Pons (tissue), 1 donor: ENCODE measurements around the gene HPSE.
"Not testable (repeated sequence)": the region's sequence is repeated elsewhere in the genome, so short reads cannot be mapped to it uniquely, and the experiment has no call there.

Source experiments
- DNase-seq: peaks from one replicate; pipeline ENCODE4 v3.0.0-alpha.2; 2016; ENCODE audit warnings: low spot score

Gene HPSE

GRCh38 chr4:83283181-83283580 lies 51.5 kb downstream of the HPSE start:
- DNase-seq = no peak

GRCh38 chr4:83282049-83282535 lies 52.6 kb downstream of the HPSE start:
- DNase-seq = peak; percentile 66

GRCh38 chr4:83281307-83281706 lies 53.3 kb downstream of the HPSE start:
- no peak for DNase-seq

- DNase-seq = no peak
Measured at GRCh38 chr4:83276299-83277040, 58.2 kb downstream of the HPSE start.

- DNase-seq = not testable (repeated sequence)
Measured at GRCh38 chr4:83273926-83274325, 60.7 kb downstream of the HPSE start.

GRCh38 chr4:83272900-83273299 lies 61.7 kb downstream of the HPSE start:
- no peak for DNase-seq

- DNase-seq = no peak
Measured at GRCh38 chr4:83269256-83269655, 65.4 kb downstream of the HPSE start.

- DNase-seq = no peak
Measured at GRCh38 chr4:83268491-83268890, 66.2 kb downstream of the HPSE start.

- no peak for DNase-seq
Measured at GRCh38 chr4:83267830-83268475, 66.7 kb downstream of the HPSE start.

GRCh38 chr4:83267121-83267829 lies 67.4 kb downstream of the HPSE start:
- DNase-seq = no peak

- no peak for DNase-seq
Measured at GRCh38 chr4:83266689-83267088, 68.0 kb downstream of the HPSE start.

GRCh38 chr4:83263106-83263505 lies 71.5 kb downstream of the HPSE start:
- no peak for DNase-seq

GRCh38 chr4:83262682-83263081 lies 72.0 kb downstream of the HPSE start:
- no peak for DNase-seq

GRCh38 chr4:83261307-83261706 lies 73.3 kb downstream of the HPSE start:
- DNase-seq = no peak

GRCh38 chr4:83259586-83259985 lies 75.1 kb downstream of the HPSE start:
- no peak for DNase-seq

GRCh38 chr4:83258461-83258860 lies 76.2 kb downstream of the HPSE start:
- no peak for DNase-seq

- no peak for DNase-seq
Measured at GRCh38 chr4:83257811-83258210, 76.8 kb downstream of the HPSE start.

GRCh38 chr4:83255584-83255983 lies 79.1 kb downstream of the HPSE start:
- DNase-seq = no peak

GRCh38 chr4:83252782-83253405 lies 81.8 kb downstream of the HPSE start:
- peak; percentile 66 for DNase-seq

GRCh38 chr4:83251447-83251830 lies 83.2 kb downstream of the HPSE start:
- DNase-seq = no peak

- DNase-seq = no peak
Measured at GRCh38 chr4:83250687-83251446, 83.8 kb downstream of the HPSE start.

- DNase-seq = no peak
Measured at GRCh38 chr4:83248486-83248885, 86.2 kb downstream of the HPSE start.
